Ascending aorta (tissue), 2 donors: Measurements from ENCODE around the gene RABIF. TPM values are rescaled to one million over a fixed set of nuclear protein-coding genes. Genes with fewer than 3 reads are reported as not detected.

Source experiments
- DNase-seq, 2 donors: peaks; one replicate each; pipeline ENCODE4 v3.0.0-alpha.2; 2019; ENCODE audit warnings: low spot score in 2 of 2
- H3K27ac ChIP-seq, 2 donors: fragments of 200-600 bp; sonication (generic); one replicate each; pipeline ENCODE4 v1.5.1; 2016 to 2017; ENCODE audit warnings: mild to moderate bottlenecking in 1 of 2
- H3K27me3 ChIP-seq: fragments of 200-600 bp; sonication (generic); one replicate; pipeline ENCODE4 v1.5.1; 2017
- H3K36me3 ChIP-seq, 2 donors: fragments of 200-600 bp; sonication (generic); one replicate each; pipeline ENCODE4 v1.5.1; 2016
- H3K4me1 ChIP-seq, 2 donors: fragments of 200-600 bp; sonication (generic); one replicate each; pipeline ENCODE4 v1.5.1; 2016 to 2017; ENCODE audit warnings: mild to moderate bottlenecking in 1 of 2
- H3K4me3 ChIP-seq, 2 donors: fragments of 200-600 bp; sonication (generic); one replicate each; pipeline ENCODE4 v1.5.1; 2016 to 2017; ENCODE audit warnings: mild to moderate bottlenecking in 1 of 2
- H3K9me3 ChIP-seq, 2 donors: fragments of 200-600 bp; sonication (generic); one replicate each; pipeline ENCODE4 v1.5.1; 2016
- intact Hi-C: fragments of 100-400 bp; cut with DNase I; formaldehyde crosslinking; loops from one replicate; pipeline ENCODE4 v1.15.1; 2023
- total RNA-seq: library from RNA; depleted of rRNA; stranded (reverse); fragments of >200 nt; gene quantifications from one replicate; pipeline ENCODE4 v1.1.0, GENCODE V29; 2016
- TF ChIP-seq, protein P1 (sequence below), 3 experiments: fragments of 200-600 bp in 2 of 3; fragments of 450-650 bp in 1 of 3; sonication (generic) in 2 of 3; IDR thresholded peaks; one replicate each; pipeline ENCODE4 v1.5.1; 2016 to 2019; ENCODE audit warnings: antibody characterized with exemption in 3 of 3, mild to moderate bottlenecking in 1 of 3, moderate library complexity in 1 of 3

The RABIF gene
- total RNA-seq, 1 donor from 2014 or later: 1.9 TPM

DNA sequence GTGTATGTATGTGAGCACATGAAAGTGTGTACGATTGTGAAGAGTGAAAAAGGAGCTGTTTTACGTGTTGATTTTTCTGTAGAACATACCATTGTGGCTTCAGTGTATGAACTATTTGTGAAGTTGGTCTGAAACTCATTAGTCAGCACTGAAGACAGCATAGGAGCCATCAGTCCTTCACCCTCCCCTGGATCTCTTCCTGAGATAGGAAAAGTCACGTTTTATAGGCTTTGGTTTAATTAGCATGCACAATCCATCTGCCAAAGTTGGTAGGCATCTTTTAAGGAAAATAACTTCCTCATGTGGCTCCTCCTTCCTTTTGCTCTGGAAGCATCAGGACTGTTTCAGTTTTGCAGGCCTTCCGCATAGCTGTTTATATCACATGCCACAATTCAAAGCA is 1.4 kb upstream of the RABIF start:
- intact Hi-C loops: no loop called here
- DNase-seq: no peak

DNA sequence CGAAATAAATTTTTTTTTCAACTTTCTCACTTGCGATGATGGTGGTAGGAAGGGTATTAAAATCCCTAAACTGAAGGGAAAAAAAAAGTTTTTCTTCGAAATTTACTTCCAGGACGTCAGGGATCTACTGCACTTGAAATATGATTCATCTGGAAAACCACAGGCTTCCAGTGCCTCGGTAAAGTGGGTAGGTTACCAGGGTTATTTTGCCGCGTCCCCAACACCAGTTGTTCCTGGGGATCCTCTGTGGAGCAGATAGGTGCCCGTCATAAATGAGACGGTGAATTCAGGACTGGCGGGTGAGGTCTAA is 773 bp downstream of the RABIF start:
- H3K9me3 ChIP-seq: no peaks in the 10 kb centered on the region
- TF ChIP-seq, protein P1, sequence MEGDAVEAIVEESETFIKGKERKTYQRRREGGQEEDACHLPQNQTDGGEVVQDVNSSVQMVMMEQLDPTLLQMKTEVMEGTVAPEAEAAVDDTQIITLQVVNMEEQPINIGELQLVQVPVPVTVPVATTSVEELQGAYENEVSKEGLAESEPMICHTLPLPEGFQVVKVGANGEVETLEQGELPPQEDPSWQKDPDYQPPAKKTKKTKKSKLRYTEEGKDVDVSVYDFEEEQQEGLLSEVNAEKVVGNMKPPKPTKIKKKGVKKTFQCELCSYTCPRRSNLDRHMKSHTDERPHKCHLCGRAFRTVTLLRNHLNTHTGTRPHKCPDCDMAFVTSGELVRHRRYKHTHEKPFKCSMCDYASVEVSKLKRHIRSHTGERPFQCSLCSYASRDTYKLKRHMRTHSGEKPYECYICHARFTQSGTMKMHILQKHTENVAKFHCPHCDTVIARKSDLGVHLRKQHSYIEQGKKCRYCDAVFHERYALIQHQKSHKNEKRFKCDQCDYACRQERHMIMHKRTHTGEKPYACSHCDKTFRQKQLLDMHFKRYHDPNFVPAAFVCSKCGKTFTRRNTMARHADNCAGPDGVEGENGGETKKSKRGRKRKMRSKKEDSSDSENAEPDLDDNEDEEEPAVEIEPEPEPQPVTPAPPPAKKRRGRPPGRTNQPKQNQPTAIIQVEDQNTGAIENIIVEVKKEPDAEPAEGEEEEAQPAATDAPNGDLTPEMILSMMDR (IDR thresholded peaks at IDR 0.05): no peak
- peaks cover 0 to 13% of the 10 kb centered on the region in 2 donors for H3K4me1 ChIP-seq
- H3K27me3 ChIP-seq: no peaks in the 10 kb centered on the region
- H3K4me3 ChIP-seq: peak overlapping the region; percentile 75 to 79
- peaks cover 11 to 12% of the 10 kb centered on the region in 2 donors for H3K36me3 ChIP-seq
- peak overlapping the region; percentile 78 to 94 for H3K27ac ChIP-seq
- no peak for DNase-seq
- intact Hi-C loops: loop anchor here (1.0 to 2.0 kb wide), 4 partner anchors 27 to 119 kb away; partner anchors contain the start of genes PCAT6 and TMEM183A

More for the DNA sequence above, 1.4 kb upstream of the RABIF start:
- Histone ChIP-seq H3K36me3 (peaks cover 33 to 34% of the 10 kb centered on the region in 2 donors), H3K27ac (no peak overlapping the region), H3K9me3 (no peaks in the 10 kb centered on the region), H3K4me1 (peaks cover 0 to 13% of the 10 kb centered on the region in 2 donors), H3K27me3 (no peaks in the 10 kb centered on the region), H3K4me3 (no peak overlapping the region)
- TF ChIP-seq, protein P1 (IDR thresholded peaks at IDR 0.05): no peak

DNA sequence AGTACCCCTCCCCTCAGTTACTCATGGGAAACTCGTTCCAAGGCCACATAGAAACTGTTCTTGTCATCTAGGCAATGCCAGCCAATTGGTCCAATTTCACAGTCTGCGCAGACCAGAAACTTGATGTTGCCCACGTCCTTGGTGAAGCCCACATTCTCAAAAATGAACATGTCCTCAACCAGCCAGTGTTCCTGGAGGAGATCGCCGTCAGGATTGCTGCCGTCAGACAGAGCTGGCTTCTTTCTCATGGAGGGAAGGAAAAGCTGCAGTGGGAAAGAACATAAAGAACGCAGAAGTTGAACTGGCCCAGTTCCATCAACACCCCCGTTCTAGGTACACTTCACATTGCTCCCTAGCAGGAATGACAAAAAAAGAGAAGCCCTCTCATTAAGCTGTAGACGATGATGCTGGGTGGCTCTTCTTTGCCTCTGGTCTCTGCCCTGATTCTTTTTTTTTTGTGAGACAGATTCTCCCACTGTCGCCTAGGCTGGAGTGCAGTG is 7.9 kb downstream of the RABIF start:
- TF ChIP-seq, protein P1 (IDR thresholded peaks at IDR 0.05): no peak
- DNase-seq: no peak

DNA sequence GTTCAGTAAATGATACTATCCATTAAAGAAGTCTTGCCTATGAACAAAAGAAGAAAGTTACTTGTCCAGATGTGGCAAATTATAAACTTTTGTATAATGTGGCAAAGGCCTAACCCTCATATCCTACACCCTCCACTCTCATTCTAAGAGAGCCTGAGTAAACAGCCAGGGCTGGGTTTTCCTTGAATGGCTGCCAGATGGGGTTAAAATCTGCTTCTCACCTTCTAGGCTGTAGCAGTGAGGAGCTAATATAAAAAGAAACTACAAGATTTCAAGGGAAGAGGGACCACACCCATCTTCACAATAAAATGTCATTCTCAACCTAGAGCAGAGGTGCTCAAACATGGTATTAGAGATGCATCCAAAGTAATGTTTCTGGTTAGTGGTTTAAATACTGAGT is 8.9 kb downstream of the RABIF start:
- Histone ChIP-seq H3K27me3 (no peaks in the 10 kb centered on the region), H3K4me1 (no peaks in the 10 kb centered on the region), H3K4me3 (no peak overlapping the region), H3K36me3 (peaks cover 17 to 20% of the 10 kb centered on the region in 2 donors), H3K27ac (no peak overlapping the region), H3K9me3 (no peaks in the 10 kb centered on the region)
- intact Hi-C loops: no loop called here
- no peak for DNase-seq
- TF ChIP-seq, protein P1 (IDR thresholded peaks at IDR 0.05): no peak

More for the DNA sequence above, 7.9 kb downstream of the RABIF start:
- Histone ChIP-seq H3K4me1 (no peaks in the 10 kb centered on the region), H3K36me3 (peaks cover 17 to 20% of the 10 kb centered on the region in 2 donors), H3K27ac (no peak overlapping the region), H3K4me3 (no peak overlapping the region), H3K27me3 (no peaks in the 10 kb centered on the region), H3K9me3 (no peaks in the 10 kb centered on the region)
- intact Hi-C loops: no loop called here

DNA sequence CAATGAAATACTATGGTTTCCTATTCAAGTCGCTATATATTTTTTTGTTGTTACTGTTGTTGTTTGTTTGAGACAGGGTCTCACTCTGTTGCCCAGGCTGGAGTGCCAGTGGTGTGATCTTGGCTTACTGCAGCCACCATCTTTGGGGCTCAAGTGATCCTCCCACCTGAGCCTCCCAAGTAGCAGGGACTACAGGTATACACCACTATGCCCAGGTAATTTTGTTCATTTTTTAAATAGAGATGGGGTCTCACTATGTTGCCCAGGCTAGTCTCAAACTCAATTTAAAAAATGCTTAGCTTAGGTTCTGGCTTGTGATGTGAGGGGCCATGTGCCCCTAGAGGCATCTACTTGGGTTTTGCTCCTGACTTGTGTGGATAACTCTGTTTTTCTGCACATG is 9.8 kb downstream of the RABIF start:
- no peaks in the 10 kb centered on the region for H3K27me3 ChIP-seq
- intact Hi-C loops: no loop called here

More for the DNA sequence above, 9.8 kb downstream of the RABIF start:
- no peak overlapping the region for H3K4me3 ChIP-seq
- DNase-seq: no peak
- H3K36me3 ChIP-seq: peaks cover 17 to 20% of the 10 kb centered on the region in 2 donors
- no peaks in the 10 kb centered on the region for H3K9me3 ChIP-seq
- TF ChIP-seq, protein P1 (IDR thresholded peaks at IDR 0.05): no peak
- H3K27ac ChIP-seq: no peak overlapping the region
- no peaks in the 10 kb centered on the region for H3K4me1 ChIP-seq
